Measurements from ENCODE around the gene TRIO. TPM values are rescaled to one million over a fixed set of nuclear protein-coding genes. Genes with fewer than 3 reads are reported as not detected.

Gene TRIO
- total and polyA plus RNA-seq, 2 donors (not counting 3 experiments of a cell fraction or from before 2014, with no cell fraction given): 82.9 to 248 TPM

- POLR2A ChIA-PET: no interaction called here
- CTCF ChIA-PET: no interaction called here
- no peak for FAIRE-seq
Observed at GRCh38 chr5:14283139-14283538, 140.0 kb downstream of the TRIO start.

More at GRCh38 chr5:14283139-14283538, 140.0 kb downstream of the TRIO start:
- H4K20me1 ChIP-seq (replicated peaks; ENCODE audit: control insufficient read depth, extremely low read depth, insufficient read depth, low read length): peaks cover under 1% of the 10 kb centered on the region
- no peak overlapping the region for H2AFZ ChIP-seq (ENCODE audit: low read depth, low read length)
- H3K27ac ChIP-seq (ENCODE audit: insufficient read depth, low read depth, low read length): no peak overlapping the region
- H3K4me1 ChIP-seq (ENCODE audit: control insufficient read depth, extremely low read depth, insufficient read depth, low read length): peaks cover under 1% of the 10 kb centered on the region
- dilution Hi-C loops (cut with MboI; ENCODE audit: extremely low pct_ligation_motif_present, low sequenced_read_pairs) (loop anchor here (25.0 kb wide), 1 partner anchor 296 kb away; no protein-coding TSS in a partner anchor), intact Hi-C loops (cut with micrococcal nuclease) (no loop called here)
- TF ChIP-seq MYC (IDR thresholded peaks at IDR 0.05; ENCODE audit: low read depth, low read length) (no peak), POLR2A (IDR thresholded peaks at IDR 0.05; ENCODE audit: low read depth, low read length) (no peak), POLR2AphosphoS5 (IDR thresholded peaks at IDR 0.05; ENCODE audit: insufficient read depth, low read depth, low read length) (no peak), JUN (IDR thresholded peaks at IDR 0.05; ENCODE audit: borderline replicate concordance, insufficient read depth, insufficient read length, low read depth) (no peak), EZH2 (IDR thresholded peaks at IDR 0.05; ENCODE audit: borderline replicate concordance, low read depth, low read length, severe bottlenecking) (no peak), GATA2 (IDR thresholded peaks at IDR 0.05; ENCODE audit: insufficient read depth, insufficient read length, low read depth, low read length) (no peak), MAX (IDR thresholded peaks at IDR 0.05; ENCODE audit: insufficient read depth, insufficient read length) (no peak), FOS (IDR thresholded peaks at IDR 0.05; ENCODE audit: borderline replicate concordance, insufficient read depth, low read length) (no peak), CTCF (IDR thresholded peaks at IDR 0.05; ENCODE audit: extremely low read depth in 1 of 2, insufficient read depth in 1 of 2, low read depth in 1 of 2, low read length in 2 of 2) (no peak)
- H3K36me3 ChIP-seq (ENCODE audit: control insufficient read depth in 2 of 2, extremely low read depth in 1 of 2, insufficient read depth in 2 of 2, low read length in 2 of 2): peaks cover 15% of the 10 kb centered on the region in 2 experiments
- no peak overlapping the region for H3K9ac ChIP-seq (replicated peaks; ENCODE audit: extremely low read depth, insufficient read depth, low read length)
- H3K27me3 ChIP-seq (ENCODE audit: control insufficient read depth in 2 of 2, insufficient read depth in 2 of 2, low read length in 2 of 2): no peaks in the 10 kb centered on the region
- no peak for DNase-seq (ENCODE audit: low read depth, low spot score)
- H3K4me3 ChIP-seq (replicated peaks in 1 of 3; ENCODE audit: insufficient read depth in 1 of 3, low read depth in 1 of 3, low read length in 3 of 3): no peak overlapping the region
- H3K9me1 ChIP-seq (replicated peaks; ENCODE audit: control insufficient read depth, extremely low read depth, insufficient read depth, low read length): no peaks in the 10 kb centered on the region
- peaks cover 92% of the 10 kb centered on the region for H3K79me2 ChIP-seq (ENCODE audit: control insufficient read depth, insufficient read depth, low read length)
- H3K9me3 ChIP-seq (replicated peaks; ENCODE audit: control insufficient read depth, insufficient read depth, low read length): no peaks in the 10 kb centered on the region
- H3K4me2 ChIP-seq (ENCODE audit: insufficient read depth, low read length): no peak overlapping the region
- no TSS peak for BruUV-seq (replicated peaks)
